Activated CD4-positive, alpha-beta T cell treated with anti-CD3 and anti-CD28 coated beads, Interleukin-2, amount 50 U/mL, for 4 hours (primary cell): ENCODE results near the gene CAPS.
"Not testable (repeated sequence)": the region's sequence is repeated elsewhere in the genome, so short reads cannot be mapped to it uniquely, and the experiment has no call there.

ENCODE experiments used
- DNase-seq, 2 experiments: peaks; one replicate each; pipeline ENCODE4 v3.0.0-alpha.2; 2020

Gene CAPS

DNA sequence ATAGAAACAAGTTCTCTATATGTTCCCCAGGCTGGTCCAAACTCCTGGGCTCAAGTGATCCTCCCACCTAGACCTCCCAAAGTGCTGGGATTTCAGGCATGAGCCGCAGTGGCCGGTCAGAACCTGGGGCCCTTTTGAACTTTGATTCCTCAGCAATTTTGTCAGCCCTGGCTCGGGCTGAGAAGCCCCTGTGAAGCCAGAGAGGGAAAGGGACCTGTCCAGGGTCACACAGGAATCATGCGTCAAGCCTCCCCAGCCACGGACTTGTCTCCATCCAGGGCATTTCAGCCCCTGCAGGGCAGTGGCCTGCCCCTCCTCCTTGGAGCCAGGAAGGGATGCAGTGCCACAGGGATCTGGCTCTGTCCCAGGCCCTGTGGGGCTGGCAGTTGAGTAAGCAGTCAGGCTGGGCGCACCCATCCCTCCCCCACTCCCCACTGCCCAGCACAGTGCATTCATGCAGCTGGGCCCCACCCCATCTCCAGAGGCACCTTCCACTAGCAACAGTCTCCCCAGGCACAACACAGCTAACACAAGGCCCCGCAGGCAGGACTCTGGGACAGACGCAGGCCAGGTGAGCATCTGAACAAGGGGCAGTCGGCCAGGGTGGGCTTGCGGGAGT is at the start of gene CAPS:
CAPS (plus strand) TSS at position 516 of the 619 bp plus-strand sequence. CDS start 153 bp downstream, outside the sequence.
- no peak for DNase-seq

DNA sequence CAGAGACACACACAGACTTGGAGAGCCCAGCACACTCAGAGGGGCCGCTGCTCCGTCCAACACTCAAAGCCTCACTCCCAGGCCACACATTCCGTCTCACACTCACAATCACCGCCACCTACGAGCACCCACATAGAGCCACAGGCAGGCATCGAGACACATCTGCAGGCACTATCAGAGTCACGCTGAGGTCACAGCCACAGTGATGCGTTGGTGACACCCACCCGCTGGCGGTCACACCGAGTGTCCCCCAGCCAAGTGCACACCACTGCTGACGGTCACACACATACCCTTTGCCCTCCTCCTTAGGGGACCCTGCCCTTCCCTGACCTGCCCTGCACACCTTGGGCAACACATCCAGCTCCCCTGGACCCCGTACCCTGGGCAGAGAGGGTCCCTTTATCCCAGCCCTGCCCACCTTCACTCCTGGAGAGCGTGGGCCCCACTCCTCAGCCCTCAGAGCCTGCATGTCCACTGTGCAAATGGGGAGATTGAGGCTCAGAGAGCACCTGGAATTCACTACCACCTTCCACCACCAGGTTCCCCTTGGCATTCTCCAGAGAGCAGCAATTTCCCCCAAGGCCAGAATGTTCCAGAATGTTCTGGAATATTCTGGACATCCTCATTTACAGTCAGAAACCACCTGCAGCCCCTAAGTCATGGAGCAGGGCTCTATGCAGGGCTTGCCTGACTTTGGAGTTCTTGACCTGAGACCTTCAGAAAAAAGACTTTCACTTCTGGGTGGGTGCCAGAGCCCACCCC is 49.1 kb upstream of the CAPS start:
- no peak for DNase-seq

DNA sequence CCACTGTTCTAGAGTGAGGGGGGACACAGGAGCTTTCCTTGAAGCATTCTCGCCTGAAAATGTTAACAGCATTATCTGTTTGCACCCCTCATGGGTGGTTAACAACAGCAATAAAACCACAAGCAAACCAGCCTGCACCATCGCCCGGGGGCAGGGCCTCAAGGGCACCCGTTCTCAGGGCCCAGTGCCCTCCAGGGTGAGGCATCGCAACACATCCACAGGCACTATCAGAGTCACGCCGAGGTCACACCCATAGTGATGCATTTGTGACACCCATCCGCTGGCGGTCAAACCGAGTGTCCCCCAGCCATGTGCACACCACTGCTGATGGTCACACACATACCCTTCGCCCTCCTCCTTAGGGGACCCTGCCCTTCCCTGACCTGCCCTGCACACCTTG is 48.3 kb upstream of the CAPS start:
- no peak for DNase-seq

GRCh38 chr19:5867201-5868136 is 46.6 kb upstream of the CAPS start:
- no peak for DNase-seq

GRCh38 chr19:5870986-5871394 is 43.1 kb upstream of the CAPS start:
- DNase-seq: no peak

GRCh38 chr19:5873617-5874199 is 40.3 kb upstream of the CAPS start:
- DNase-seq: no peak

GRCh38 chr19:5874496-5874895 is 39.6 kb upstream of the CAPS start:
- DNase-seq: not testable (repeated sequence)

DNA sequence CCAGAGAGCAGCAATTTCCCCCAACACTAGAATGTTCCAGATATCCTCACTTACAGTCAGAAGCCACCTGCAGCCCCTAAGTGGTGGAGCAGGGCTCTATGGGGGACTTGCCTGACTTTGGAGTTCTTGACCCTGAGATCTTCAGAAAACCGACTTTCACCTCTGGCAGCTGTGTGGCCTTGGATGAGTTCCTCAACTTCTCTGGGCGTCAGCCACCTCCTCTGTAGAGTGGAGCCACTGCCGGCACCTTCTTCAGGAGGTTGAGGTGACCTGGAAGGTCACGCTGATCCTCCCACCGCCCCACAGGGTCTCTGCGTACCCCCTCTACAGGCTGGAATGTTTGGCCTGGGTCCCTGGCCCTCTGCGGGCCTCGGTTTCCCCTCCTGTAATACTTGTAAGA is 36.6 kb upstream of the CAPS start:
- no peak for DNase-seq

DNA sequence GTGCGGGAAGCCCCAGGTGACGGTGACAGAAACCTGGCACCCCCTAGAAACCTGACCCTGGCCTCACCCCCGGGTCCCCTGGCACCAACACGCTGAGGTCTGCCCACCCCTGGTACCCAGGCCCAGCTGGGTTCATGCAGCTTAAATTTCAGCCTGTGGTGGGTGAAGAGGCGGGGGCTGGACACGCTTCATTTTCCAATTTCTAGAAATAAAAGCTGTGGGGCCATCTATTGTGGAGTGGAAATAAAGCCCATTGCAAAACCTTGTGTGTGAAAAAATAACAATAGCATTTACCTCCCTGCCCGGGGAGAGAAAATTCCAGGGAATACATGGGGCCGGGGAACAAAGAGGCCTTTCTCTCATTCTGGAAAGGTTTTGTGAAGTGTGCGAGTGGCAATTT is 36.2 kb upstream of the CAPS start:
- no peak for DNase-seq

DNA sequence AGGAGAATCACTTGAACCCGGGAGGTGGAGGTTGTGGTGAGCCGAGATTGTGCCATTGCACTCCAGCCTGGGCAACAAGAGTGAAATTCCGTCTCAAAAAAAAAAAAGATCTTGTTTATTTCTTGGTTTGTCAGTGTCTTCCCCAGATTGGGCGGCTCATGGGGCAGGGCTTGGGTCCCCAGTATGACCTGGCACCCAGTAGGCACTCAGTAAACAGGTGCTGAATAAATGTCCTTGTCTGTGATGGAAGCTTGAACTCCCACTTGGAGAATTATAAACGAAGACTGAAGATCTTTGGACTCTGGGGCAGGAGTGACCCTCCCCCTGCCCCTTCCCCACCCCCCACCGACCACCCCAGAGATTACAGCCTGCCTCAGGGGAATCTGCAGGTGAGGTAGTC is 33.9 kb upstream of the CAPS start:
- DNase-seq: no peak

GRCh38 chr19:5880604-5881078 is 33.4 kb upstream of the CAPS start:
- DNase-seq: no peak

GRCh38 chr19:5881543-5882299 is 32.3 kb upstream of the CAPS start:
- DNase-seq: no peak

GRCh38 chr19:5882421-5882968 is 31.6 kb upstream of the CAPS start:
- DNase-seq: no peak

DNA sequence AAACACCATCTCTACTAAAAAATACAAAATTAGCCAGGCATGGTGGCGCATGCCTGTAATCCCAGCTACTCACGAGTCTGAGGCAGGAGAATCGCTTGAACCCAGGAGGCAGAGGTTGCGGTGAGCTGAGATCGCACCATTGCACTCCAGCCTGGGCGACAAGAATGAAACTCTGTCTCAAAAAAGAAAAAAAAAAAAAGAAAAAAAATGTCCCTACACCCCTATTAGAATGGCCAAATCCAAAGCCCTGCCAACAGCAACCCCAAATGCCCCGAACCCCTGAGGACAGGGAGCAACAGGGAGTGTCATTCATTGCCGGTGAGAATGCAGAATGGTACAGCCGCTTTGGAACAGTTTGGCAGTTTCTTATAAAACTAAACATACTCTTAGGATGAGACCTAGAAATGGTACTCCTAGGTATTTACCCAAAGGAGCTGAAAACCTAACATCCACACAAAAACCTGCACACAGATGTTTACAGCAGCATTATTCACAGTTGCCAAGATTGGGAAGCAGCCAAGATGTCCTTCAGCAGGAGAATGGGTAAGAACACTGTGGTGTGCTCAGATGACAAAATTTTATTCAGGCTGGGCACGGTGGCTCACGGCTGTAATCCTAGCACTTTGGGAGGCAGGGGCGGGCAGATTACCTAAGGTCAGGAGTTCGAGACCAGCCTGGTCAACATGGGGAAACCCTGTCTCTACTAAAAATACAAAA is 30.7 kb upstream of the CAPS start:
- not testable (repeated sequence) for DNase-seq

GRCh38 chr19:5884065-5884811 is 29.8 kb upstream of the CAPS start:
- not testable (repeated sequence) for DNase-seq

DNA sequence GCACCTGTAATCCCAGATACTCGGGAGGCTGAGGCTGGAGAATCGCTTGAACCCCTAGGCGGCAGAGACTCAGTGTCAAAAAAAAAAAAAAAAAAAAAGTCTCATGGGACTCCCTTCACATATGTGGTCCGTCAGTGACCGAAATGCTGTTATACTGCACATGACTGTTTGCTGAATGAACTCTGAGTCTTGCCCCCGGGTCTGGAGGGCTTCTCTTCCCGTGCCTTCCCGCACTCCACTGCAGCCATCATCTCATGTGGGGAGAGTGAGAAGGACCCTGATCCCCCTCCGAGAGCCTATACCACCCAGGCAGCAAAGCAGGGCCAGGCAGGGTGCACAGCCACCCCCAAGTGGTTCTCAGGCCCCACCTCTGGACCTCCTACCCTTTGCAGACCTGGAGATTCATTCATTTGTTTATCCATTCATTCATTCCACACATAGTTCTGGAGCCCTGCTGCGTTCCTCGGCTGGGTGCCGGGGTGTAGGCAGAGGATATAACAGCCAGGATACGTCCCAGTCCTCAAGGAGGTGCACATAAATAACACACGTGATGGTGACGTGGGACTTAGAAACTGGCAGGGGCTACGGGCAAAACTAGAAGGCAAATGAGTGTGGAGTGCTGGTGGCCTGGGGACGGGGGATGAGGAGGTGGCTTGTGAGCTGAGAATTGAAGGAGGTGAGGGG is 24.6 kb upstream of the CAPS start:
- no peak for DNase-seq

DNA sequence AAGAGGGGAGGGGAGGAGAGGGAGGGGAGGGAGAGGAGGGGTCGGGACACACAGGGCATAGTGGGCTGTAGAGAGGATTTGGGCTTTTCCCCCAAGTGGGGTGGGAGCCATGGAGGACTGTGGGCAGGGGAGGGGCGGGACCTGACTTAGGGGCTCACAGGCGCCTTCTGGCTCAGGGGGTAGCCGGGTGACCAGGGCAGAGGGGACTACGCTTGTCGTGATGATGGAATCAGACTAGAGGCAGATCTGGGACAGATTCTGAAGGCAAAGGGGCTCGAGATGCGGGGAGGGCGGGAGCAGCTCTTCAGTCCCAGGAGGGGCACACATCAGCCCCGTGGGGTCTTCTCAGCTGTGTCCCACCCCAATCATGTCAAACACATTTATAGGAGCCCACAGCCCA is 24.0 kb upstream of the CAPS start:
- no peak for DNase-seq

GRCh38 chr19:5891572-5891937 is 22.5 kb upstream of the CAPS start:
- DNase-seq: no peak

- no peak for DNase-seq
These were observed 21.9 kb upstream of the CAPS start for GRCh38 chr19:5891938-5892771.
